Left ventricle myocardium inferior (tissue), 1 donor: ENCODE measurements around the gene RNU1-3. TPM values are rescaled to one million over a fixed set of nuclear protein-coding genes. Genes with fewer than 3 reads are reported as not detected.
"Not testable (repeated sequence)": the region's sequence is repeated elsewhere in the genome, so short reads cannot be mapped to it uniquely, and the experiment has no call there.

ENCODE experiments used
- DNase-seq: peaks from one replicate; pipeline ENCODE4 v3.0.0-alpha.2; 2020
- H3K27ac ChIP-seq: fragments of 200-600 bp; replicated peaks from 2 replicates; pipeline ENCODE4 v1.8.0; 2021
- H3K27me3 ChIP-seq: fragments of 200-600 bp; 2 replicates; pipeline ENCODE4 v1.8.0; 2021; ENCODE audit warnings: low read depth
- H3K36me3 ChIP-seq: fragments of 200-600 bp; 2 replicates; pipeline ENCODE4 v1.8.0; 2021
- H3K4me1 ChIP-seq: fragments of 200-600 bp; 2 replicates; pipeline ENCODE4 v1.8.0; 2021
- H3K4me3 ChIP-seq: fragments of 200-600 bp; 2 replicates; pipeline ENCODE4 v1.8.0; 2021; ENCODE audit warnings: mild to moderate bottlenecking, moderate library complexity
- H3K9me3 ChIP-seq: fragments of 200-600 bp; replicated peaks from 2 replicates; pipeline ENCODE4 v1.8.0; 2021
- intact Hi-C: fragments of 100-400 bp; cut with micrococcal nuclease; formaldehyde crosslinking; loops from one replicate; pipeline ENCODE4 v1.11.0; 2022
- total RNA-seq: library from RNA; stranded (reverse); fragmentation: NEBNext Ultra II Directional; extraction: Animal tissue kit (Norgen Biotek cat#: 25700); gene quantifications from one replicate; pipeline ENCODE4 v1.2.1, GENCODE V29; 2021
- TF ChIP-seq, protein P1 (sequence below): fragments of 200-600 bp; IDR thresholded peaks from 2 replicates; pipeline ENCODE4 v1.8.0; 2021; ENCODE audit warnings: antibody characterized with exemption, mild to moderate bottlenecking, borderline replicate concordance
- donor health status: DM: no; HTN: yes; CAD: no; lungs with severe emphysema.

Gene RNU1-3
- total RNA-seq, 1 donor from 2014 or later: 6,072 TPM

DNA sequence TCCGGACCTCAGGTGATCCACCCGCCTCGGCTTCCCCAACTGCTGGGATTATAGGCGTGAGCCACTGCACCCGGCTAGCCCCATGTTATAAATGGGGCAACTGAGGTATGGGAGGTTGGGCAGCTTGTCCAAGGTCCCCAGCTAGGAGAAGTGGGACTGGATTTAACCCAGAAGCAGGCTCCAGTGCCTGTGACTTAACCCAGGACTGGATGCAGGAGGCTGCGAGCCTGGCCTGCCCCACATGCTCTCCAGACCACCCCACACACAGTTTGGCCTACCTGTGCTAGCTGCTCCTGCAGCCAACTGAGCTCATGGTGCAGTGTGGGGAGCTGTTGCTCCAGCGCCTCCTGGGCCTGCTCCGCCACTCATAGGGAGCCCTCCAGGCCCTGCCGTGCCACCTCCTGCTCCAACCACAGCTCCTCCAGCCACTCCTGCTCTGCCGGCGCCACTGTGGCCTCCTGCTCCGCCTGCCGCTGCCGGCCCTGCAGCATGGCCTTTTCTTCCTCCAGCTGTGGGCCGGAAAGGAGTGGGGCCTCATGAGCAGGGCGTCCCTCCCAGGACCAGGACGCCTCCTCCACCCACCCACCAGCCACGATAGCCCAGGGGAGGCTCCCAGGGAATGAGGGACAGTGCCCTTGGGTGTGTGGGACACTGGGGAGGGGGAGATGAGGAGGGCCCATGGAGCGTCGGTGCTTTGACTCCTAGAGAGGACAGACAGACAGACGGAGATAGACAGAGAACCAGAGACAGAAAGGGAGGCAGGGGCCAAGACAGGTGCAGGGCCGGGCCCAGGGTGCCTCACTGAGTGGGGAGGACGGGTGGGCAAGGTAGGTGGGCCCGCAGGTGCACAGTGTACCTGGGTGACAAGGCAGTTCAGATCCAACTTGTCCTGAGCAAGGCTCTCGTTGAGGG, 41.0 kb downstream of the RNU1-3 start:
- Histone ChIP-seq H3K27me3 (no peaks in the 10 kb centered on the region), H3K9me3 (no peaks in the 10 kb centered on the region), H3K4me1 (no peaks in the 10 kb centered on the region), H3K27ac (no peak overlapping the region), H3K36me3 (peaks cover 92% of the 10 kb centered on the region), H3K4me3 (no peak overlapping the region)
- TF ChIP-seq, protein P1, sequence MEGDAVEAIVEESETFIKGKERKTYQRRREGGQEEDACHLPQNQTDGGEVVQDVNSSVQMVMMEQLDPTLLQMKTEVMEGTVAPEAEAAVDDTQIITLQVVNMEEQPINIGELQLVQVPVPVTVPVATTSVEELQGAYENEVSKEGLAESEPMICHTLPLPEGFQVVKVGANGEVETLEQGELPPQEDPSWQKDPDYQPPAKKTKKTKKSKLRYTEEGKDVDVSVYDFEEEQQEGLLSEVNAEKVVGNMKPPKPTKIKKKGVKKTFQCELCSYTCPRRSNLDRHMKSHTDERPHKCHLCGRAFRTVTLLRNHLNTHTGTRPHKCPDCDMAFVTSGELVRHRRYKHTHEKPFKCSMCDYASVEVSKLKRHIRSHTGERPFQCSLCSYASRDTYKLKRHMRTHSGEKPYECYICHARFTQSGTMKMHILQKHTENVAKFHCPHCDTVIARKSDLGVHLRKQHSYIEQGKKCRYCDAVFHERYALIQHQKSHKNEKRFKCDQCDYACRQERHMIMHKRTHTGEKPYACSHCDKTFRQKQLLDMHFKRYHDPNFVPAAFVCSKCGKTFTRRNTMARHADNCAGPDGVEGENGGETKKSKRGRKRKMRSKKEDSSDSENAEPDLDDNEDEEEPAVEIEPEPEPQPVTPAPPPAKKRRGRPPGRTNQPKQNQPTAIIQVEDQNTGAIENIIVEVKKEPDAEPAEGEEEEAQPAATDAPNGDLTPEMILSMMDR: no peak
- peak; percentile 19 for DNase-seq
- intact Hi-C loops: no loop called here

DNA sequence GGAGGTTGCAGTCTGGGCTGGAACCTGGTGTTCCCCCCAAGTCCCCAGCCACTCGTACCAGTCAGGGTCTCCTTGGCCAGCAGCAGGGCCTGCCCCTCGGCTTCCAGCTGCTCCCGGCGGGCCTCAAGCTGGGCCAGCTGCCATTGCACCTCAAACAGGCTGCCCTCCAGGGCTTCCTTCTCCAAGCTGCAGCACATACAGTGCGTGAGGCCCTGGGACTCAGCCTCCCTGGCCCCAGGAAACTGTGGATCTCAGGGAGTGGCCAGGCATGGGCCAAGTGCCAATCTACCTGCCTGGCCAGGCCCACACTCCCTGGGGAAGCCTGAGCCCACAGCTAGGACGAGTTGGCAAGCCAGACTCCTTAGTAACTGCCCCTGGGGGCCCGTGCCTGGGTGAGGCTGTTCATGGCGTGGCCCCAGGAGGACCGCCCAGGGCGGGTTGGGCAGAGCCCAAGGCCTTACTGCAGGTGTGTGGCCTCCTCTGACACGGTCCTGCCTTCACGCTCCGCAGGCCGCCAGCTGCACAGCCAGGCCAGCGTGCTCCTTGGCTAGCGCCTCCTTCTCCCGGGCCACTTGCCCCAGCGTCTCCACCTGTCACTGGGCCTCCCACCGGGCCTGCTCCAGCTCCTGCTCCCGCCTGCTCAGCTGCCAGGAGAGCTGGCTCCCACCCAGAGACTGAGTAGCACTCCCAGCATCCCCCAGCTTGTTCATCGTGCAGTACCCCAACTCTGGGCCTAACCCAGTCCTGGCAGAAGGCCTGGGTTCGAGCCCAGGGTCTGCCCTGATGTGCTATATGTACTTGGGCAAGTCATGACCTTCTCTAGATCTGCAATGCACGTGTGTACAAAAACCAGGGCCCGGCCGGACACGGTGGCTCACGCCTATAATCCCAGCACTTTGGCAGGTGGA, 42.7 kb downstream of the RNU1-3 start:
- peak; percentile 17 for DNase-seq
- H3K36me3 ChIP-seq: peaks cover 78% of the 10 kb centered on the region
- intact Hi-C loops, H3K27ac ChIP-seq, H3K27me3 ChIP-seq, H3K4me1 ChIP-seq, H3K9me3 ChIP-seq, H3K4me3 ChIP-seq: not testable (repeated sequence)

DNA sequence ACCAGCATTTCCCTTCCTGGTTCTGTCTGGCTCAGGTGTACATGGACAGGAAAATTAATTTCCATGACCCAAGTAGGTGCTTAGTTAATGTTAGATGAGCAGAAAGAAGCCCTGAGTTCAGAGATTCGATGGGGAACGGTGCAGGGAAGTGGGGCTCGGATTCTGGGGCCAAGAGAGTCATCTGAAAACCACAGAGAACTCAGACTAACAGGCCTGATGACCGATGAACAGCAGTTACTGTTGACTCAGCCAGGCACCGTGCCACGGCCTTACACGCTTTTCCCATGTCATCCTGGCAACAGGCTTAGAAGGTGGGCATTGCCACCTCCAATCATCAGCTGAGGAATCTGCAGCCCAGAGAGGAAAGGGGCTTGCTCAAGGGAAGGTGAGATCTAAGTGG, 43.4 kb downstream of the RNU1-3 start:
- H3K4me3 ChIP-seq, DNase-seq, H3K9me3 ChIP-seq, H3K27ac ChIP-seq, intact Hi-C loops, H3K4me1 ChIP-seq, H3K27me3 ChIP-seq: not testable (repeated sequence)
- H3K36me3 ChIP-seq: peaks cover 76% of the 10 kb centered on the region

DNA sequence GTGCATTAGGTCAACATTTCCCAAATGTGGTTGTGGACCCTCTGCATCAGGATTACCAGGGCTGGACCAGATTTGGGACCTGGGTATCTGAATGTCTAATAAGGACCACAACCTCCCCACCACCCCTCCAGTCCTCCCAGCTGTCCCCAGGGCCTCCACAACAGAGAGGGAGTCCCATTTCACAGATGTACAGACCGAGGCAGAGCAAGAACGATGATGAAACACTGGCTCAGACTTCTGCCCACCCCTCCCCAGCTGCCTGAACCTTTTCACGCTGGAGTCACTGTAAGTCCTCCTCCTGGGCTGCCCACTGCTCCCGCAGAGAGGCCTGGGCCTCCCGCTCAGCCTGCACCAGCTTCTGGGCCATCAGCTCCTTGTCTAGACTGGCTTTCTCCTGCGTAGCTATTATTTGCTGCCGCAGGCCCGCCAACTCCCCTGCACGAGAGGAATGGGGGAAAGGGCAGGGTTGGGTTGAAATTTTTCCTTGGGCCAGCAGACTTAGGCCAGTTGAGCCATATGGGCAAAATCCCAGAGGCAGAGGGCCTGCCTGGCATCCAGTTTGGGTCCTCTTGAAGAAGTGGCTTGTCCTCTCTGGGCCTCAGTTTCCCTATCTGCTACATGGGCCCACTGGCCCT, 45.0 kb downstream of the RNU1-3 start:
- H3K27me3 ChIP-seq, H3K9me3 ChIP-seq, H3K4me3 ChIP-seq, H3K4me1 ChIP-seq, DNase-seq, intact Hi-C loops, H3K27ac ChIP-seq: not testable (repeated sequence)
- H3K36me3 ChIP-seq: peaks cover 69% of the 10 kb centered on the region

DNA sequence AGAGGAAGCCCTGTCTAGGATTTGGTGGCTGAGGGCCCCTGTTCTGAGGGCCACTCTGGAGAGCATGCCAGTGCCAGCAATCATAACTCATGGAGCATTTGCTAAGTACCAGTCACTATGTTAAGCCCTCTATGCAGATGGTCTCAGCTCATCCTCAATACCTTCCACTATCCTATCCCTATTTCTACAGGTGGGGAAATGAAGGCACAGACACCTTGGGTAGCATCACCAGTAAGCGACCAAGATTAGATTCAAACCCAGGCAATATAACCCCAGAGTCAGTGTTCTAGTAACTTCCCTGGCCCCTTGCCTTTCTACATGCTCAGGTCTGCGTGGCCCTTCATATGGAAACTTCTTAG, 45.5 kb downstream of the RNU1-3 start:
- TF ChIP-seq, protein P1: no peak
- Histone ChIP-seq H3K27me3 (no peaks in the 10 kb centered on the region), H3K27ac (no peak overlapping the region), H3K4me3 (no peak overlapping the region), H3K4me1 (no peaks in the 10 kb centered on the region), H3K9me3 (no peaks in the 10 kb centered on the region), H3K36me3 (peaks cover 64% of the 10 kb centered on the region)
- intact Hi-C loops: no loop called here
- no peak for DNase-seq

DNA sequence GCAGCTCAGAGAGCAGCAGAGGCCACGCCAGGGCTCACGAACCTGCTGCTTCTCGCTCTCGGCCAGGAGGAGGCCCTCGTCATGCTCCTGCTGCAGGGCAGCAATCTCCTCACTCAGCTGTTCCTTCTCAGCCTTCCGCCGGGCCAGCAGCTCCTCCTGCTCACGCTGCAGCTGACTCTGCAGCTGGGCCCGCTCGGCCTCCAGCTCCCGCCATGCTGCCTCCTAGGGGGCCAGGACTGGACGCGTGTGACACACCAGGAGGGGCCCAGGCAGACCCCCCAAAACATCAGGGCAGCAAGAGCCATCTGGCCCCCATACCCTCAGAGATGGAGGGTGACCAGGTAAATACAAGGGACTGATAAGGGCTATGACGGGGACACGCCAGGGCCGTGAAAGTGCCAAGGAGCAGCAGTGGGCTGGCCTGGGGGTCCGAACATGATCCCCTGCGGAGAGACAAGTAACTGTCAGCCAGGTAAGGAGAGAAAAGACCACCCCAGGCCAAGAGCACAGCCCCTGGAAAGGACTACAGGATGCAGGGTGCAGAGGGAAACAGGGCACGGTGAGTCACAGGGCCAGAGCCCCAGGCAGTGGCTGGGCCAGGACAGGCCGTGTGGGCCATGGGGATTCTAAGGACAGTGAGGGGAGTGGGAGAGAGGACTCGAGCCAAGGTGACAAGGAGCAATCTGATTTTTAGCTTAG, 46.8 kb downstream of the RNU1-3 start:
- intact Hi-C loops, DNase-seq, H3K4me3 ChIP-seq, H3K27ac ChIP-seq, H3K9me3 ChIP-seq, H3K27me3 ChIP-seq, H3K4me1 ChIP-seq: not testable (repeated sequence)
- peaks cover 51% of the 10 kb centered on the region for H3K36me3 ChIP-seq

DNA sequence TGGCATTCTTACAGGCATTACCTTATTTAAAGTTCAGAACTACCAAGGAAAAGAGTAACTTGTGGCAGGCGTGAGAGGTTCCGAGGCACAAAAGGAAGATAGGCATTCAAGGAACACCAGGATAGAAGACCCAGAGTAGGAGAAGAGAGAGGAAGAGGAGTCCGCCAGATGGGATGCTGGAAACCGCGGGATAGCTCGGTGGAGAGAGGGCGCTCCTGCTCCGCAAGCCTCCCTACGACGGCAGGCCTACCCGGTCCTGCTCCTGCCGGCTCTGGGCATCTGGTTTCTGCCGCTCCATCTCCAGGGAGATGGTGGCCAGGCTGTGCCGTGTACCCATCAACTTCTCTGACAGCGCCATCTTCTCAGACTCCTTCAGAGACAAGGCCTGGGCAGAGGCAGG, 48.0 kb downstream of the RNU1-3 start:
- no peaks in the 10 kb centered on the region for H3K27me3 ChIP-seq
- no peak overlapping the region for H3K27ac ChIP-seq
- no peaks in the 10 kb centered on the region for H3K9me3 ChIP-seq
- H3K4me1 ChIP-seq: peaks cover 7% of the 10 kb centered on the region
- peaks cover 39% of the 10 kb centered on the region for H3K36me3 ChIP-seq
- TF ChIP-seq, protein P1: no peak
- intact Hi-C loops: no loop called here
- H3K4me3 ChIP-seq: no peak overlapping the region
- no peak for DNase-seq
